HEK293T (cell line): Measurements from ENCODE around the gene TMCC3.

ENCODE experiments used
- BHLHE40 ChIP-seq: fragments of 450-650 bp; IDR thresholded peaks from 2 replicates; pipeline ENCODE4 v1.6.1; 2016; ENCODE audit warnings: mild to moderate bottlenecking, moderate library complexity, borderline replicate concordance
- FOXA1 ChIP-seq: fragments of 450-650 bp; IDR thresholded peaks from 2 replicates; pipeline ENCODE4 v1.6.1; 2016; ENCODE audit warnings: mild to moderate bottlenecking
- PKNOX1 ChIP-seq: fragments of 450-650 bp; IDR thresholded peaks from 2 replicates; pipeline ENCODE4 v1.6.1; 2016
- SP1 ChIP-seq: fragments of 450-650 bp; IDR thresholded peaks from 2 replicates; pipeline ENCODE4 v1.6.1; 2017
- TARDBP ChIP-seq: fragments of 450-650 bp; IDR thresholded peaks from 2 replicates; pipeline ENCODE4 v1.6.1; 2016

- TF ChIP-seq SP1 (no peak), BHLHE40 (no peak), TARDBP (no peak), PKNOX1 (no peak), FOXA1 (no peak)
Measured at GRCh38 chr12:94686834-94687628, 36.7 kb upstream of the TMCC3 start.
